Stimulated activated CD8-positive, alpha-beta memory T cell treated with anti-CD3 and anti-CD28 coated beads, Interleukin-4, amount 100 ng/mL, for 48 hours (primary cell): ENCODE data around the gene PYGB.
"Not testable (repeated sequence)": the region's sequence is repeated elsewhere in the genome, so short reads cannot be mapped to it uniquely, and the experiment has no call there.

Experiments used
- DNase-seq: peaks from one replicate; pipeline ENCODE4 v3.0.0-alpha.2; 2020

The PYGB gene

GRCh38 chr20:25316506-25317190 is 68.8 kb downstream of the PYGB start:
- peak; percentile 19 for DNase-seq

DNA sequence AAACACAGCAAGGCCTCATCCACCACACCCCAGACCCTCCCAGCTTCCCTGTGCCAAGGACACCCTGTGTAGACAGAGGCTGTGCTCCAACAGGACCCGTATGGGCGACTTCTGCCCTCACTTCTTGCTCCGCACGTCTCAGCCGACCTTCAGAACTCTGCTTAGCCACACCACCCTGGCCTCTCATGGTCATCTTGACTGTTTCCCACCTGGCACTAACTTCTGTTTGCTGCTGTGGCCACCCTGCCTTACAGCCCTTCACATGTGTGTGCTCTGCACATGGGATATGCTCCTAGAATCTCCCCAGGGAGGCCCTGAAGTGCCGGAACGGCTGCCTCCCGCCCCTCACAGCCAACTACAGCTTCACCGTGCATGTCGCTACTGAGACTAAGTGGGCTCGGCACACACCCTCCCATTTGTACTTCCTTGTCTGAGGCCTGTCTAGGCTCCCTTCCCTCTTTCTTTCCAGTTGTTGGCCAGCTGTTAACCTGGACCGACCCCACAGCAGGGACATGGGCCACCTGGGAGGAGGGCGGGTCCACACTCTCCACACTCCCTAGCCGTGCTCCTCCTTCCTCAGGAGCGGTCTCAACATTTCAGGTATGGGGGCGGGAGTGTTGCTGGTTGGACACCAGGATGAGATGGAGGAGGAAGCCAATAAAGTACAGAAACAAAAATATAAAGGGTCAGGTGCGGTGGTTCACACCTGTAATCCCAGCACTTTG is 69.6 kb downstream of the PYGB start:
- DNase-seq = peak; percentile 18

- DNase-seq = no peak
Measured at GRCh38 chr20:25318471-25319240, 70.8 kb downstream of the PYGB start.

- DNase-seq = no peak
Measured at GRCh38 chr20:25319241-25320034, 71.6 kb downstream of the PYGB start.

GRCh38 chr20:25320035-25320800 is 72.3 kb downstream of the PYGB start:
- no peak for DNase-seq

DNA sequence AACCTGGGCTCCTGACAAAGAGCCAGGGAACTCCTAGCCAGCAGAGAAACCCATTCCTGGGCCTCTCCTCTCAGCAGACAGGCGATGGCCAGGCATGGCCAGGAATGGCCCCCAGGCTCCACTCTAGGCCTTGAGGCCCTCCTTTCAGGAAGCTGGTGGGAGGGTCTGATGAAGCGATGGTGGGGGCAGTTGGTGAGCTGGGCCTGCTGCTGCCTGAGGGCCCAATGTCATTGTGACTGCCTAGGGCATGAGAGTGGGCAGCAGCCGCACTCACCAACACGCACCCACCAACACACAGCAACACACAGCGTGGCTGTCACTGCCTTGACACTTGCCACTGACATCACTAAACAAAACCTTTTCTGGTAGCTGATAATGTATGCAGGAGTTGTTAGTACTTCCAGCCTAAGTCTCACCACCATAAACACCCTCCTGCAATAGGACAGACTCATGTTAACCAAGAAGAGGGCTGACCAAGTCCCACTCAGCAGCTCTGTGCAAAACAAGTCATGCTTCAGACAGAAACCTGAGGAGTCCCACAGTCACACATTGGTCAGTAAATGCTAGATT is 73.5 kb downstream of the PYGB start:
- DNase-seq = no peak

DNA sequence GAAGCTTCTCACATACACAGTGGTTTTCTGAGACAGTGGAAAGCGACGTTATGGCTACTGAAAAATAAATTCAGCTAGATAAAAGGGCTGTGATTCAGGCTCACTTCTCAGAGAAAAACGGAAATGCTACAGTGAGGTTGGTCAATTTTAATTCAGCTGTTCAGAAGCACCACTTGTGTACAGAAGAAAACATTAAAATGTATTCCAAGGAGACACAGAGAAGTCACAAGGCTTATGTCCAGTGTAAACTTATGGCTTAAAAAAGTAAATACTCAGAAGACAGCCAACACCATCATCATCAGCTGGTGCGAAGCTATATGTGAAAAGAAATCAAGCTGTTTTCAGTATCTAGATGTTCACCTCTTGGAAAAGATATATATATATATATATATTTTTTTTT is 74.1 kb downstream of the PYGB start:
- no peak for DNase-seq

DNA sequence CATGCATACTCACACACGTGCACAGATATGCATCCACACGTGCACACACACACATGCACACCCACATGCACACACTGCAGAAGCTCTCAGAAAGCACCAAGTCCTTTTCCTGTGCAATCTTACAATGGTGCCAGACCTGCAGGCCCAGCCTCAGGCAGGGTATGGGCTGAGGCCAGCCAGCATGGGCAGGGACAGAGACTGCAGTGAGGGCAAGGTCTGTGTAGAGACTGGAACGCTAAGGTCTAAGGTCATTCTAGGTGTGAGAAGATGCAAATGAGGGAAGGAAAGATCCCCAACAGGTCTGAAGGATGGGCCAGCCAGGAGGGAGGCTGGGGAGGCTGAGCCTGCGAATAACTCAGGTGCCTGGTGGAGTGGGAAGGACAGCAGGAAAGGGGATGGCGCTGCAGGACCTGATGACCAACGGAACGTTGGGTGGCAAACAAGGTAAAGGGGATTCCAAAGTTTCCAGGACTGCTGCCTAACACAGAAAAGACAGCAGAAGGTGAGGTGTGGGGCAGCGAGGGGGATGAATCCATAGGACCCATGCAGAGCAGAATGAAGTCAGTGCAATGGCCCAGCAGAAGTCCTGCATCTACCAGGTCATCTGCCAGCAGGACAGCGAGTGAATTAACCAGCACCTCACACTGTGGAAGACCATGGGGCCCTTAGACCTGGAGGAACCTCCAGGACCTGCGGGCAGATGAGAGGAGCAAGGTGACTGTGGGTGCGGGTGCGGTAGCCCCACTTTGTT is 75.8 kb downstream of the PYGB start:
- no peak for DNase-seq

DNA sequence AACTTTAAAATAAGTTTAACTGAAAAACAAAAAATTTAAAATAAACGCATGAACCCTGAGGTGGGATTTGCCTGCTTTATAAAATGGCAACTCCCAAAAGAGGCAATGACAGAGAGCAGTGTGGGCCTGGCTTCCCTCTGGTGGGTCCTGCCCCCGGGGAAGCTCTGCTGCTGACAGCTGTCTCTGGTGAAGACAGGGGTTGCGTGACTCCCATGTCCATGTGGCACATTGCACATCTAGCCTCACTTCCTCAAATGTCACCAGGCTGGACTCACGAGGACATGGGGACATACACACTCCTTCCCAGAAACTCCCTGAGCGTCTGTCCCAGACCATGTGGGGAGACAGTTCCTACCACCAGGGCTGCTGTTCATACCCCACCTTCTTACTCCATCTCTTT is 76.5 kb downstream of the PYGB start:
- DNase-seq = no peak

- DNase-seq = no peak
Measured at GRCh38 chr20:25325073-25325472, 77.2 kb downstream of the PYGB start.

GRCh38 chr20:25325997-25326396 is 78.1 kb downstream of the PYGB start:
- DNase-seq = no peak

- DNase-seq = no peak
Measured at GRCh38 chr20:25327521-25328235, 79.8 kb downstream of the PYGB start.

- DNase-seq = no peak
Measured at GRCh38 chr20:25328954-25329498, 81.1 kb downstream of the PYGB start.

DNA sequence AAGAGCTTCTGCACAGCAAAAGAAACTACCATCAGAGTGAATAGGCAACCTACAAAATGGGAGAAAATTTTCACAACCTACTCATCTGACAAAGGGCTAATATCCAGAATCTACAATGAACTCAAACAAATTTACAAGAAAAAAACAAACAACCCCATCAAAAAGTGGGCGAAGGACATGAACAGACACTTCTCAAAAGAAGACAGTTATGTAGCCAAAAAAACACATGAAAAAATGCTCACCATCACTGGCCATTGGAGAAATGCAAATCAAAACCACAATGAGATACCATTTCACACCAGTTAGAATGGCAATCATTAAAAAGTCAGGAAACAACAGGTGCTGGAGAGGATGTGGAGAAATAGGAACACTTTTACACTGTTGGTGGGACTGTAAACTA is 87.1 kb downstream of the PYGB start:
- DNase-seq = not testable (repeated sequence)

DNA sequence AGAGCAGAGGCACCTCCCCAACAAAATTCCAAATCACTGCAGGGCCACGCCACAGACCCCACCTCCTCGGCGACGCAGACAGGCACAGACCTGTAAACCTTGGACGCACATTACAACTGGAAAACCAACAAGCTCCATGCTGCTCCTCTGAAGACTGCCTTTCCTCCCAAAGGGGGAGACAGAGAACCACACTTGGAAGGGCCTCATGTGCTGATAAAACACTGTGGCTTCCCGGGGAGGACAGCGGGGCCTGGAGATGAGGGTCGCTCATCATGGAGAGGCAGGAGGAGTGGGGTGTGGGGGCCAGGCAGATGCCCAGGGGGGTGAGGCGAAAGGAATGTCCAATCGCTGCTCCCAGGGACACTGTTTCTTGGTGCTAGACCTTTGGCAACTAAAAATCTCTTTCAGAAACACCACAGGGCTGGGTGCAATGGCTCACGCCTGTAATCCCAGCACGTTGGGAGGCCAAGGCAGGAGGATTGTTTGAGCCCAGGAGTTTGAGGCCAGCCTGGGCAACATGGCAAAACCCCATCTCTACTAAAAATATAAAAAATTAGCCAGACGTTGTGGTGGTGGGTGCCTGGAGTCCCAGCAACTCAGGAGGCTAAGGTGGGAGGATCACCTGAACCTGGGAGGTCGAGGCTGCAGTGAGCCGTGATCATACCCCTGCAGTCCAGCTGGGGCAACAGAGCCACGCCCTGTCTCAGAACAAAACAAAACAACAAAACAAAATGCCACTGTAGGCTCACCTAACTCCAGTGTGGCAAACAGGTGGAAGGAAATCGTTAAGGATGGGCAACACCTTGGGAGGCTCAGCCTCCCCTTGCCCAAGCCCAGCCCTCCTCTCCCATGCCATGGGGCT is 88.9 kb downstream of the PYGB start:
- DNase-seq = no peak

DNA sequence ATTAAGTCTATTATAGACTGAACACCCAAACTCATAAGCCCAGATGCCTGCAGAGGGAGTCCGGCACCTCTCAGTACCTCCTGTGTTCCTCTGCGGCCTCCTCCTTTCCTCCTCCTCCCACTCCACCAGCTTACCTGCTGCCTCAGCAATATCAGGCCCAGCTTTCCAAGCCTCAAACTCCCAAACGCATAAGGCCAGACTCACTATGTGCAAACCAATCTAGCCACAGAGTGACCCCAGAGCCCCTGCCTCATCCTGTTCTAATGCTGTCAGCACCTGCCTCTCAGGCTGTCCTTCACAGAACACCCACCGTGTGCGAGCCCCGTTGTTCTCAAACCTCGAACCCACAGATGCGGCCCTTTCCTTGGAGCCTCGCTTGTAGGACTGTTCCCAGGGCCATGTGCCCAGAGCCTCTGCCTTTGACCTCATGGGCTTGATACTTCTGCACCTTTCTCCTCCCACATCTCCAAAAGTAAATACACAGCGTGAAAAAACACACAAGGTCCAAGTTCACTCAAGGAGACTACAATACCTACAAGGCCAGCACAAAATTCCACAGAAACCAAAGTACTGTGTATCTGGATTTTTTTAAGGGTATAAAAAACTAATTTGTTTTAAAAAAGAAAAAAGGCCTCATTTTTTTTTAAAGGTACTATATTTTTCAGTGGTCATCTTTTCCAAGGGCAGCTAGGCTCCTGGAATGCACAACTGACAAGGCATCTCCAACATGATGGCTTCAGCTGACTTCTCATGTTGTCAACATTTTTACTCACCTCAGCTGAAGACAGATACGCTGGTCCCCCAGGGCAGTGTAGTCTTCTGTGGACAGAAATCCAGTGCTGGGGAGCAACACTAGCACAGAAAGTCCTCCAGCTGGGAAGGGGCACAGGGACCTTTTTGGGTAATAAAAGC is 90.5 kb downstream of the PYGB start:
- DNase-seq = no peak

- no peak for DNase-seq
Measured at GRCh38 chr20:25339608-25340007, 91.7 kb downstream of the PYGB start.

DNA sequence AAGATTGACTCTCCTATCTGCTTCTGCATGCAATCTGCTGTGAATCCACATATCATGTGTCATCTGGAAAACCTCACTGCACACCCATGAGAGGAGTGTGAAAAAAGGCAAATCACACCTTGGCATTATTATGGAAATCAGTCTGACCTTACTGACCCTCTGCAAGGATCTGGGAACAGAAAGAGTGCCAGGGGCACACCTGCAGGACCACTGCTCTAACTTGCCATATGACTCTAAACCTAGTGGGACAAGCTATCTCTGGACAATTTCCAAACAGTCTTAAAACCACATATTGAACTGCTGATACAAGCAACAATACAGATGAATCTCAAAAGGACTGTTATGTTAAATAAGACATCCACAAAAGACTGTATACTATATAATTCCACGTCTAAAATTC is 92.5 kb downstream of the PYGB start:
- no peak for DNase-seq
